Right hindlimb (tissue), 1 donor: ENCODE measurements around the gene ZBED1.
"Not testable (repeated sequence)": the region's sequence is repeated elsewhere in the genome, so short reads cannot be mapped to it uniquely, and the experiment has no call there.

Experiments used
- DNase-seq: peaks from one replicate; pipeline ENCODE4 v3.0.0-alpha.2; 2018

Gene ZBED1

GRCh38 chrX:2495595-2495994 lies 5.2 kb downstream of the ZBED1 start:
- no peak for DNase-seq

- no peak for DNase-seq
These were observed 8.1 kb downstream of the ZBED1 start for GRCh38 chrX:2492531-2493218.

DNA sequence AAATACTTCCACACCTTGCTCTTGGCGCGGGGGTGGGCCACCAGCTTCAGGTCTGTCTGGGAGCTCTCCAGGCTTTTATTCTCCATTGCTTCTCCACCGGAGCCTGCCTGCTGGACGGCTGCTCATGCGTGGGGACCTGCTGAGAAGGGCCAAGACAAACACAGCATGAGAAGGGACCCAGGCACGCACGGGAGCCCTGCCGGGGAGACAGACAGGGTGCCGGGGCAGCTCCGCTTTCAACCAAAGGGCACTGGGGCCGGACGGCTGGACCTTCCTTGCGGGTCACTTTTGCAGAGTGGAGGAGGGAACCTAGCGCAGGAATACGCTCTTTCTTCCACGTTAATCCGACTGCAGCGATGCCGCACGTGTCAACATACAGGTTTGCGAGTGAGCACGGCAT lies 10.1 kb downstream of the ZBED1 start:
- peak; percentile 8 for DNase-seq

DNA sequence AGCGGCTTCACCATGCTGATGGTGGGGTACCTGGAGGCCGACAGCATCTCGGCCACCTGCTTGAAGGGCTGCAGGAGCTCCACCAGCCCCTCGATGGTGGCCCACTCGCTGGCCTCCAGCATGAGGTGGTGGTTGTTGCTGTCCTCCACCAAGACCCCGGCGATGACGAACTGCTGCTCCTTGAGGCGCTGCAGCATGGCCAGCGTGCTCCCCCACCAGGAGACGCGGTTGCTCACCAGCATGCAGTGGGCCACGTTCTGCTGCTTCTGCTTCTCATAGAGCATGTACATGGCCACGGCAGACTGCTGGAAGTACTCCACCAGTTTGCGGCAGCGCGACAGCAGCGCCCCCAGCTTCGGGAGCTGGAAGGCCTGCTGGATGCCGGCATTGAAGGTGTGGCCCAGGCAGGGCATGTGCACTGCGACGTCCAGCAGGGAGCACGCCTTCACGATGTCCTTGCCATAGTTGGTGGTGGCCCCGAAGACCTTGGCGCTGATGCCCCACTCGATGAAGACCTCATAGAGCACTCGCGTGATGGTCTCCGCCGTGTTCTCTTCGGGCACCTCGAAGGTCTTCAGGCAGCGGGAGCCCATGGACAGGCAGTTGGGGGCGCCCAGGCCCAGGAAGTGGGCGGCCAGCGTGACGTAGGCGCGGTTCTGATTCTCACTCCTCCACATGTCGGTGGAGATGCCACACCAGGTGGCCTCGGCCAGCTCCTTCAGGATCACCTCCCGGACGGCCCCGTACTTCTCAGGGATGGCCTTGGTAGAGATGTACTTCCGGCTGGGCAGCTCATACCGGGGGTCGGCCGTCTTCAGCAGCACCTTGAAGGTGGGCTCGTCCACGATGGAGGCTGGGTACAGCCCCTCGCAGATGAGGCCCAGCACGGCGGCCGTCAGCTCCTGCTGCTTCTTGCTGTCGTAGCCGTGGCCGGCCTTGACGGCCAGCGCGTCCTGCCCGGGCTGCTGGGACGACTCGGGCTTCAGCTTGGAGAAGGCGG lies 11.0 kb downstream of the ZBED1 start:
- DNase-seq: no peak

GRCh38 chrX:2488621-2489285 lies 12.0 kb downstream of the ZBED1 start:
- DNase-seq: no peak

DNA sequence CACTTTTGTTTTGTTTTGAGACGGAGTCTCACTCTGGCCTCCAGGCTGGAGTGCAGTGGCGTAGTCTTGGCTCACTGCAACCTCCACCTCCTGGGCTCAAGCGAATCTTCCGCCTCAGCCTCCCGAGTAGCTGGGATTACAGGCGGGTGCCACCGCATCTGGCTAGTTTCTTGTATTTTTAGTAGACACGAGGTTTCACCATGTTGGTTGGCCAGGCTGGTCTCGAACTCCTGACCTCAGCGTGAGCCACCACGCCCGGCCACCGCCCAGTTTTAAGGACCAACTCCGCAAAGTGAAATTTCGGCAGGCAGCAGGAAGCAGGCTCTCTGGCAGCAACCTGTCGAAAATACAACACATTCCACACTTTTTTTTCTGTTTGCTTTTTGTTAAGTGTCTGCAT lies 13.4 kb downstream of the ZBED1 start:
- no peak for DNase-seq

- no peak for DNase-seq
These were observed 14.2 kb downstream of the ZBED1 start for GRCh38 chrX:2486476-2487133.

GRCh38 chrX:2485789-2486345 lies 14.9 kb downstream of the ZBED1 start:
- DNase-seq: no peak

DNA sequence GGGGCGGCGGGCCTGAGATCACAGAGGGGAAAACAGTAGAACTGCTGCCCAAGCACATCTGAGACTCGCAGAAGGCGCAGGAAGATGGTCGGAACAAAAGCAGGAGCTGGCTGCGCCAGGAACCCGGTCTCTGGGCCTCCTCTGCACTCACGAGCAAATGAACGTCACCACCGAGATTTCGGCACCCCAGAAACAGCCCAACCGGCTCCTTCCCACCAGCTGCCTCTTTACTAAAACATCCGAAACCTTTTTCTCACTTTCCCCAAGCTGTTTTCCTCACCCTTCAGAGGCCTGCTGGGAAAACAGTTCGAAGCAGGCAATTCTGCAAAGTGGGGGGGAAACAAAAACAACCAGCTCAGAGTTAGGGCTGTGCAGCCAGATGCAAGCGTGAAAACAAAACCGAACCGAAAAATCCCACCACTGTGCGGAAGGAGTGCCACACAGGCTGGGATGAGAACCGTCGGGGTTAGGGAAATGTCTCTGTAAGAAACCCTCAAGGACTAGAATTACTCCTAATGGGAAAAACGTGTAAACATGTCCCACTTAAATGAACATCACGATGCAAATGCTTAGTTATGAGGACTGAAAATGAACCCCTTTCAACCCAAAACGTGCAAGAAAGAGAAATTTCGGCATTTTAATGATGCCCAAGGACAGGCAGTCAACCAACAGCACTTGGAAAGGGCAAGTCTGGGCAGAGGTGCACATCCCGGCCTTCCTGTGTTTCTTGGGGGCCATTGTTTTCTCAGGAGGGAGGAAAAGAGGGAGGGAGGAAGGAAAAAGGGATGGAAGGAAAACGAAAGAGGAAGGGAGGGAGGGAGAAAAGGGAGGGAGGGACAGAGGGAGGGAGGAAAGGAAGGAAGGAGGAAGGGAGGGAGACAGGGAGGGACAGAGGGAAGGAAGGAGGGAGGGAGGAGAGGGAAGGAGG lies 15.8 kb downstream of the ZBED1 start:
- DNase-seq: peak; percentile 73

- peak; percentile 54 for DNase-seq
These were observed 16.5 kb downstream of the ZBED1 start for GRCh38 chrX:2484256-2484655.

- DNase-seq: no peak
These were observed 17.2 kb downstream of the ZBED1 start for GRCh38 chrX:2483398-2484060.

- not testable (repeated sequence) for DNase-seq
These were observed 19.2 kb downstream of the ZBED1 start for GRCh38 chrX:2481597-2481996.

DNA sequence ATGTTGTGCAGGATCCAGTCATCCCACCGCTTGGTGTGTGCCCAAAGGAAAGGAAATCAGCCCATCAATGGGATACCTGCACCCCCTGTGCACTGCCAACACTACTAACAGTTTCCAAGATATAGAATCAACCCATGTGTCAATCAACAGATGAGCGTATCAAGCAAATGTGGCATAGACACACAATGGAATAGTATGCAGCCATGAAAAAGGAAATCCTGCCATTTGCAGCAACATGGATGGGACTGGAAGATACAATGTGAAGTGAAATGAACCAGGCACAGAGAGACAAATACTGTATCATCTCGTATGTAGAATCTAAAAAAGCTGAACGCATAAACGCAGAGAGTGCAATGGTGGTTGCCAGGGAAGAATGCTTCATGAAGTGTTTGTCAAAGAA lies 20.8 kb downstream of the ZBED1 start:
- not testable (repeated sequence) for DNase-seq

DNA sequence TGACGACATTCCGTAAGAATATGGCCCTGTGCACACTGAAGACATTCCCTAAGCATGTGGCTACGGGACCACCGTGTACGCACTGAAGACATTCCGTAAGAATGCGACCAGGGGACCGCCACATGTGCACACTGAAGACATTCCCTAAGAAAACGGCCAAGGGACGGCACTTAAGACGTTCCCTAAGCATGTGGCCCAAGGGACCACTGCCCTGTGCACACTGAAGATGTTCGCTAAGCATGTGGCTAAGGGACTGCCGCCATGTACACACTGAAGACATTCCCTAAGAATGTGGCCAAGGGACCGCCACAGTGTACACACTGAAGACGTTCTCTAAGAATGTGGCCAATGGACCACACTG lies 21.4 kb downstream of the ZBED1 start:
- no peak for DNase-seq

DNA sequence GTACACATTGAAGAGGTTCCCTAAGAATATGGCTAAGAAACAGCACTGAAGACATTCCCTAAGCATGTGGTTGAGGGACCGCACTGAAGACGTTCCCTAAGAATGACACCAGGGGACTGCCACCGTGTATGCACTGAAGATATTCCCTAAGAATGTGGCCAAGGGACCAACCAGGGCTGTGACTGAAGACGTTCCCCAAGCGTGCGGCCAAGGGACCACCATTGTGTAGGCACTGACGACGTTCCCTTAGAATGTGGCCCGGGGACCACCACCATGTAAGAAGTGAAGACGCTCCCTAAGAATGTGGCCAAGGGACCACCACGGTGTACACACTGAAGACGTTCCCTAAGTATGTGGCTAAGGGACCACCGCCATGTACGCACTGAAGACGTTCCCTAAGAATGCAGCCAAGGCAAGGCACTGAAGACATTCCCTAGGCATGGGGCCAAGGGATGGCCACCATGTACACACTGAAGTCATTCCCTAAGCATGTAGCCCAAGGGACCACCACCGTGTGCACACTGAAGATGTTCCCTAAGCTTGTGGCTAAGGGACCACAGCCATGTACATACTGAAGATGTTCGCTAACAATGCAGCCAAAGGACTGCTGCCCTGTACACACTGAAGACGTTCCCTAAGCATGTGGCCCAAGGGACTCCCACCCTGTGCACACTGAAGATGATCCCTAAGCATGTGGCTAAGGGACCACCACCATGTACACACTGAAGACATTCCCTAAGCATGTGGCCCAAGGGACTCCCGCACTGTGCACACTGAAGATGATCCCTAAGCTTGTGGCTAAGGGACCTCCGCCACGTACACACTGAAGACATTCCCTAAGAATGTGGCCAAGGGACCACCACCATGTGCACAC lies 22.0 kb downstream of the ZBED1 start:
- no peak for DNase-seq

GRCh38 chrX:2477313-2477712 lies 23.5 kb downstream of the ZBED1 start:
- not testable (repeated sequence) for DNase-seq

DNA sequence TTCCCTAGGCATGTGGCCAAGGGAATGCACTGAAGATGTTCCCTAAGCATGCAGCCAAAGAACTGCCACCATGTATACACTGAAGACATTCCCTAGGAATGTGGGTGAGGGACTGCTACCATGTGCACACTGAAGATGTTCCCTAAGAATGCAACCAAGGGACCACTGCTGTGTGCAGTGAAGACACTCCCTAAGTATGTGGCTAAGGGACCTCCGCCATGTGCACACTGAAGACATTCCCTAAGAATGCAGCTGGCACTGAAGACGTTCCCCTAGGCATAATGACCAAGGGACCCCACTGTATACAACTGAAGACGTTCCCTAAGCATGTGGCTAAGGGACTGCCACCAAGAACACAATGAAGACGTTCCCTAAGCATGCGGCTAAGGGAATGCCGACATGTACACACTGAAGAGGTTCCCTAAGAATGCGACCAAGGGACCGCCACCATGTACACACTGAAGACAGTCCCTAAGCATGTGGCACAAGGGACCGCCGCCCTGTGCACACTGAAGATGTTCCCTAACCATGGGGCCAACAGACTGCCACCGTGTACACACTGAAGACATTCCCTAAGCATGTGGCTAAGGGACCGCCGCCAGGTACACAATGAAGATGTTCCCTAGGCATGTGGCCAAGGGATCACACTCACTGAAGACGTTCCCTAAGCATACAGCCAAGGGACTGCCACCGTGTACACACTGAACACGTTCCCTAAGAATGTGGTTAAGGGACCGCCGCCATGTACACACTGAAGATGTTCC lies 25.6 kb downstream of the ZBED1 start:
- DNase-seq: no peak

DNA sequence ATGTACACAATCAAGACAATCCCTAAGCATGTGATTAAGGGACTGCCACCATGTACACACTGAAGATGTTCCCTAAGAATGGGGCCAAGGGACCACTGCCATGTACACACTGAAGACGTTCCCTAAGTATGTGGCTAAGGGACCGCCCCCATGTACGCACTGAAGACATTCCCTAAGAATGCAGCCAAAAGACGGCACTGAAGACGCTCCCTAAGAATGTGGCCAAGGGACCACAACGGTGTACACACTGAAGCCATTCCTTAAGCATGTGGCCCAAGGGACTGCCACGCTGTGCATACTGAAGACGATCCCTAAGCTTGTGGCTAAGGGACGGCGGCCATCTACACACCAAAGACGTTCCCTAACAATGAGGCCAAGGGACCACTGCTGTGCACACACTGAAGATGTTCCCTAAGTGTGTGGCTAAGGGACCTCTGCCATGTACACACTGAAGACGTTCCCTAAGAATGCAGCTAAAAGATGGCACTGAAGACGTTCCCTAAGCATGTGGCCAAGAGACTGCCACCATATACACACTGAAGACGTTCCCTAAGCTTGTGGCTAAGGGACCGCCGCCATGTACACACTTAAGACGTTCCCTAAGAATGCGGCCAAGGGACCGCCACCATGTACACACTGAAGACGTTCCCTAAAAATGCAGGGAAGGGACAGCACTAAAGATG lies 26.4 kb downstream of the ZBED1 start:
- no peak for DNase-seq
